Measurements from ENCODE around the gene GNB5. TPM values are rescaled to one million over a fixed set of nuclear protein-coding genes. Genes with fewer than 3 reads are reported as not detected.

The GNB5 gene
- total and polyA plus RNA-seq, 2 of the 13 experiments (the other 11 are each of a cell fraction or from before 2014, with no cell fraction given) = 13.7 to 14.4 TPM

GRCh38 chr15:52076889-52077781, 114.1 kb downstream of the GNB5 start (continued):
- peak; percentile 40 for TF ChIP-seq PAXIP1 (CRISPR knock-in tag; conservative IDR thresholded peaks at IDR 0.05)
- 0 out of 2 replicates have a peak, but pooled peaks have one; percentile 70 for TF ChIP-seq HOMEZ (CRISPR knock-in tag; IDR thresholded peaks at IDR 0.05; ENCODE audit: low read depth)
- TF ChIP-seq ELF1 (CRISPR knock-in tag; IDR thresholded peaks at IDR 0.05) = 0 out of 2 replicates have a peak, but pooled peaks have one; percentile 15
- no peak for TF ChIP-seq IRF1 (CRISPR knock-in tag; IDR thresholded peaks at IDR 0.05; ENCODE audit: low read depth)
- TF ChIP-seq HNF4A (CRISPR knock-in tag; IDR thresholded peaks at IDR 0.05) = peak; percentile 83
- no peak for TF ChIP-seq CENPBD1 (CRISPR knock-in tag; IDR thresholded peaks at IDR 0.05; ENCODE audit: borderline replicate concordance, low read depth)
- no peak for TF ChIP-seq ZNF550 (CRISPR knock-in tag; IDR thresholded peaks at IDR 0.05; ENCODE audit: borderline replicate concordance)
- 0 out of 2 replicates have a peak, but pooled peaks have one; percentile 16 for TF ChIP-seq FOXO1 (CRISPR knock-in tag; IDR thresholded peaks at IDR 0.05)
- no peak for TF ChIP-seq ZNF264 (CRISPR knock-in tag; IDR thresholded peaks at IDR 0.05)
- TF ChIP-seq ARID4A (CRISPR knock-in tag; IDR thresholded peaks at IDR 0.05; ENCODE audit: borderline replicate concordance) = peak; percentile 26; the same call in 1 of the 2 replicates
- TF ChIP-seq ASH2L (IDR thresholded peaks at IDR 0.05; ENCODE audit: insufficient read length, low read depth, low read length) = no peak
- TF ChIP-seq STAG1 (CRISPR knock-in tag; IDR thresholded peaks at IDR 0.05) = peak; percentile 47
- TF ChIP-seq CREB3 (CRISPR knock-in tag; IDR thresholded peaks at IDR 0.05) = no peak
- TF ChIP-seq NR2F1 (CRISPR knock-in tag; IDR thresholded peaks at IDR 0.05) = no peak

Data from HepG2 (cell line).